ENCODE data around the gene DAZAP1. TPM values are rescaled to one million over a fixed set of nuclear protein-coding genes. Genes with fewer than 3 reads are reported as not detected.

DAZAP1 gene
- polyA plus RNA-seq, 1 experiment = 45.8 TPM

DNA sequence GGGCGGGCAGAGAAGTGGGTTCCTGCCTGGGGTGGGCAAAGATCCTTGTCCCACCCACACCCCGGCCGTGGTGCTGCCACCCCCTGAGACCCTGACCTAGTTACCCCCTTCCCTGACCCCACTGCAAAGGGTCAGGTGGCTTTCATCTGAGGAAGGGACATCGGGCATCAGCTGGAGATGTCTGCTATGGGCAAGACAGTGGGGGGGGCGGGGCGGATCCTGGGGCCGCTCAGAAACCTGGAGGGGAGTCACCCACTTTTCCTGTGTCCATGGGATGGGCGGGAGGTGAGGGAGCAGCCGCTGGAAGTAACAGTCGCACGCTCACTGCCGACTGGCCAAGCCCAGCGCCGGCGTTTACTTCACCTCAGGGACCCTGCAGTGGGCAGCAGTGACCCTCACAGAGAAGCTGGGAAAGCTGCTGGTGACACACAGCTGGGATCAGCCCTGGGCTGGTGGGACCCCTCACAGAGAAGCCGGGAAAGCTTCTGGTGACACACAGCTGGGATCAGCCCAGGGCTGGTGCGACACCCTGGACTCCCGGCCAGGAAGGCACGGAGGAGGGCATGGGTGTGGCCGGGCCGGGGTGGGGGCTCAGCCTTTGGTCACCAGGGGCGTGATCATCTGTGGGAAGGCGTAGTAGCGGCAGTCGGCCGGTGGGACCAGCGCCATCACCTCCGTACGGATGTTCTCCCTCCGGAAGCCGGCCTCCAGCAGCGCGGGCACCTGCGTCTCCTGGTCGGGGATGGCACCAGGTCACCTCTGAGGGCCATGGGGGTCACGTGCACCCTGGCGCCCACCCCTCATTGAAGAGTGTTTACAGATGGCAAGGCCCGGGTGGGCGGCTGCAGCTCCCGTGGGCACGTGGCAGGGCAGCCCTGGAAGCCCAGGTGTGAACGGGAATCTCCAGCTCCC is 10.4 kb upstream of the DAZAP1 start:
- Histone ChIP-seq H3K27me3 (ENCODE audit: control insufficient read depth, insufficient read depth, low read length) (no peaks in the 10 kb centered on the region), H3K9me3 (ENCODE audit: control insufficient read depth, insufficient read depth, low read length) (no peaks in the 10 kb centered on the region; the same call in 1 of the 2 replicates), H3K27ac (ENCODE audit: low read depth, low read length) (no peak overlapping the region), H3K4me3 (ENCODE audit: low read depth, low read length) (no peak overlapping the region)
- no peak for TF ChIP-seq CTCF (IDR thresholded peaks at IDR 0.05; ENCODE audit: low read depth, low read length)
- DNase-seq (ENCODE audit: low read depth, low spot score) = no peak
- ChIA-PET CTCF (no interaction called here), POLR2A (interaction anchor here (0.6 to 1.1 kb wide), 2 partner anchors 14 to 646 kb away, joined by 3 read pairs; no protein-coding TSS in a partner anchor)

- ChIA-PET POLR2A (interaction anchor here (0.6 kb wide), 1 partner anchor 188 kb away, joined by 3 read pairs; no protein-coding TSS in a partner anchor), CTCF (no interaction called here)
- Histone ChIP-seq H3K27me3 (ENCODE audit: control insufficient read depth, insufficient read depth, low read length) (no peaks in the 10 kb centered on the region), H3K4me3 (ENCODE audit: low read depth, low read length) (no peak overlapping the region), H3K9me3 (ENCODE audit: control insufficient read depth, insufficient read depth, low read length) (no peaks in the 10 kb centered on the region; the same call in 1 of the 2 replicates), H3K27ac (ENCODE audit: low read depth, low read length) (no peak overlapping the region)
- no peak for DNase-seq (ENCODE audit: low read depth, low spot score)
- no peak for TF ChIP-seq CTCF (IDR thresholded peaks at IDR 0.05; ENCODE audit: low read depth, low read length)
Observed at GRCh38 chr19:1397838-1398237, 9.5 kb upstream of the DAZAP1 start.

DNA sequence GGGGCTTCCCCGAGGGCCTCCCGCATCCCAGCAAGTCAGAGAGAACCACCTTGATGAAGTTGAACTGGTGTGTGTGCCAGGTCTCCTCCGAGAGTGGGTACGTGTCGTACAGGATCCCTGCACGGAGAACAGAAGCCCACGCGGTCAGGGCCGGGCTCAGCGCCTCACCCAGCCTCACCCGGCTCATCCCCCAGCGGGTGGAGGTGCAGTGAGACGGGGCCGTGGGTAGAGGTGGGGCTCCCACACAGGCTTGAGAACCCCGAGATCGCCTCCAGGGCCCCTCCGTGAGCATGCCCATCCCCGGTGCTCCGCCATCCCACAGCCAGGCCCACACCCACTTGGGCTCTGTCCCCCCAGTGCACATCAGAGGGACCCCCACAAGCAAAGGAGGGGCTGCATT is 8.3 kb upstream of the DAZAP1 start:
- no peak overlapping the region for H3K27ac ChIP-seq (ENCODE audit: low read depth, low read length)
- no peak for TF ChIP-seq CTCF (IDR thresholded peaks at IDR 0.05; ENCODE audit: low read depth, low read length)
- ChIA-PET CTCF (no interaction called here), POLR2A (no interaction called here)
- no peak overlapping the region for H3K4me3 ChIP-seq (ENCODE audit: low read depth, low read length)
- no peaks in the 10 kb centered on the region; the same call in 1 of the 2 replicates for H3K9me3 ChIP-seq (ENCODE audit: control insufficient read depth, insufficient read depth, low read length)
- no peaks in the 10 kb centered on the region for H3K27me3 ChIP-seq (ENCODE audit: control insufficient read depth, insufficient read depth, low read length)
- no peak for DNase-seq (ENCODE audit: low read depth, low spot score)

DNA sequence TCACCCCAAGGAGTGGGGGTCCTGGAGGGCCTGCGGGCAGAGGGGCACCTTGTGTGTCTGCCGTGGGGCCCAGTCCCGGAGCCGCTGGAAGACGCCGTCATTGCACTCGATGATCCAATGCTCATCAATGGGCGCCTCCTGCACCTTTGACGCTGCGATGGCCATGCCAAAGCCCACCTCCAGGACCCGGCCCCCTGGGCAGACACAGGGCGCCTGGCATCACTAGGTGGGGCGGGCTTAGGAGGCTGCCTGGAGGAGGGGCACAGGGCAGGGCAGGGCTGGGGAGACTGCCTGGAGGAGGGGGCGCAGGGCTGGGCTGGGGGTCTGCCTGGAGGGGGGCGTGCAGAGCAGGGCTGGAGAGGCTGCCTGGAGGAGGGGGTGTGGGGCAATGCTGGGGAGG is 7.6 kb upstream of the DAZAP1 start:
- ChIA-PET CTCF (no interaction called here), POLR2A (no interaction called here)
- H3K27ac ChIP-seq (ENCODE audit: low read depth, low read length) = no peak overlapping the region
- TF ChIP-seq CTCF (IDR thresholded peaks at IDR 0.05; ENCODE audit: low read depth, low read length) = no peak
- no peak overlapping the region for H3K4me3 ChIP-seq (ENCODE audit: low read depth, low read length)
- no peak for DNase-seq (ENCODE audit: low read depth, low spot score)
- no peaks in the 10 kb centered on the region for H3K27me3 ChIP-seq (ENCODE audit: control insufficient read depth, insufficient read depth, low read length)
- no peaks in the 10 kb centered on the region; the same call in 1 of the 2 replicates for H3K9me3 ChIP-seq (ENCODE audit: control insufficient read depth, insufficient read depth, low read length)

Measured in AG04450 (cell line).